Gastrocnemius medialis (tissue), 4 donors: ENCODE measurements around the gene CACNG5.

Experiments used
- POLR2A ChIP-seq, 2 donors: fragments of 450-650 bp; IDR thresholded peaks; one replicate each; pipeline ENCODE4 v1.6.1; 2017; ENCODE audit warnings: antibody characterized with exemption in 2 of 2, mild to moderate bottlenecking in 2 of 2, moderate library complexity in 2 of 2
- TF ChIP-seq, protein P1 (sequence below), 5 experiments: fragments of 450-650 bp in 3 of 5; fragments of 200-600 bp in 2 of 5; sonication (generic) in 2 of 5; IDR thresholded peaks in 4 of 5; conservative IDR thresholded peaks in 1 of 5; 1 replicate in 4 of 5; 2 replicates in 1 of 5; pipeline ENCODE4 v1.5.1; 2016 to 2019; ENCODE audit warnings: antibody characterized with exemption in 5 of 5, mild to moderate bottlenecking in 3 of 5, moderate library complexity in 3 of 5

DNA sequence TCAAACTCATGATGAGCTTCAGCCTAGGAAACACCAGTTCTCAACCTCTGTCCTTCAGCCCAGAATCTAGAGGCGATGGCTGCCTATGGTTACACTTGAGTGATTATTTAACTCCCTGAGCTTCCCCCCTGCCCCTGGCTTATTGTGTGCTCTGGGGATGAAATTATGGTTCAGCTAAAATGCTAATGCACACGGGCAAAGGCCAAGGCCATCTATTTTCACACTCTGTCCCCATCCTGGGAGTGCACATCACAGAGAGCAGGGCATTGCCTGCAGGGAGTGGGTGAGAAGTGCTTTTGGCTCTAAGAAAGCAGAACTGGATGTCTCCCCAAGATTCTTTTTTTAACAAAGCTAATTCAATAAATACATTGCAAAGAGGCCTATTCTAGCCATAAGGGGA is 21.6 kb upstream of the CACNG5 start:
- TF ChIP-seq, protein P1, sequence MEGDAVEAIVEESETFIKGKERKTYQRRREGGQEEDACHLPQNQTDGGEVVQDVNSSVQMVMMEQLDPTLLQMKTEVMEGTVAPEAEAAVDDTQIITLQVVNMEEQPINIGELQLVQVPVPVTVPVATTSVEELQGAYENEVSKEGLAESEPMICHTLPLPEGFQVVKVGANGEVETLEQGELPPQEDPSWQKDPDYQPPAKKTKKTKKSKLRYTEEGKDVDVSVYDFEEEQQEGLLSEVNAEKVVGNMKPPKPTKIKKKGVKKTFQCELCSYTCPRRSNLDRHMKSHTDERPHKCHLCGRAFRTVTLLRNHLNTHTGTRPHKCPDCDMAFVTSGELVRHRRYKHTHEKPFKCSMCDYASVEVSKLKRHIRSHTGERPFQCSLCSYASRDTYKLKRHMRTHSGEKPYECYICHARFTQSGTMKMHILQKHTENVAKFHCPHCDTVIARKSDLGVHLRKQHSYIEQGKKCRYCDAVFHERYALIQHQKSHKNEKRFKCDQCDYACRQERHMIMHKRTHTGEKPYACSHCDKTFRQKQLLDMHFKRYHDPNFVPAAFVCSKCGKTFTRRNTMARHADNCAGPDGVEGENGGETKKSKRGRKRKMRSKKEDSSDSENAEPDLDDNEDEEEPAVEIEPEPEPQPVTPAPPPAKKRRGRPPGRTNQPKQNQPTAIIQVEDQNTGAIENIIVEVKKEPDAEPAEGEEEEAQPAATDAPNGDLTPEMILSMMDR (IDR thresholded peaks at IDR 0.05 in 4 of 5, conservative IDR thresholded peaks at IDR 0.05 in 1 of 5) = no peak
- no peak for TF ChIP-seq POLR2A (IDR thresholded peaks at IDR 0.05)
